ENCODE results near the gene UBASH3B. TPM values are rescaled to one million over a fixed set of nuclear protein-coding genes. Genes with fewer than 3 reads are reported as not detected.

Gene UBASH3B
- total RNA-seq, 1 experiment from 2014 or later: 8.0 TPM

DNA sequence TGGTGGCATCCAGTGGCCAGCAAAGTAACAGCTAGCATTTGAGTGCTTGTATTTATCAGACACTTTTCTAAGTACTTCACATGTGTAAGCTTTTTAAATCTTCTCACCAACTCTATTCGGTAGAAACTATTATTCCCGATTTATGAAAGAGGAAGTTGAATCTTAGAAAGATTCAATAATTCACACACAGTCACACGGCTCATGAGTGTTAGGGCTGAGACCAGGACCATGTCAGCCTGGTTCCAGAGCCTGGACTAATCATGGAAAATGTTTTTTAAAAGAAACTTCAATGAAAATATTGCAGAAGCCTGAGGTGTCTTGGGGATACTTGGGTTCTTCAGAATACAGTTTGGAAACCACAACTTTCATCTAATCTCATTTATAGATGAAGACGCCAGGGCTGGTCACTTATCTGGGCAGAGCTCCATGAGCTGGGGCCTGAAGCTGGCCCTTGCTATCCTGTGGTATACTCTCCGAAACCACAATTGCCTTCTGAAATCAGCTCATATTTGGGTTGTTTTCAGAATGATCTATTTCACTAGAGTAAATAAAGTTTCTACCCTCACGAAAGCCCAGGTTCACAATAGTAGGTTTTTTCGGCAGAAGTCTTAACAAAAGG, 178.4 kb downstream of the UBASH3B start:
- Mint-ChIP-seq H3K36me3 (ENCODE audit: insufficient read depth in 1 of 3, low read depth in 3 of 3) (peaks cover 0 to 4% (median 0%) of the 10 kb centered on the region in 3 experiments; a peak in 1 of 7 replicates), H3K4me3 (no peak overlapping the region), H3K4me1 (peaks cover 21 to 31% of the 10 kb centered on the region in 2 experiments), H3K27ac (peak overlapping the region in 1 of 3 experiments; percentile 84; a peak in 1 of 7 replicates), H3K27me3 (ENCODE audit: low read depth) (no peaks in the 10 kb centered on the region; the same call in 1 of the 2 replicates), H3K9me3 (peaks cover 3 to 9% of the 10 kb centered on the region in 2 experiments; a peak in 2 of 5 replicates)
- Histone ChIP-seq H3K23ac (ENCODE audit: insufficient read length, low read depth, low read length) (no peak overlapping the region), H4K8ac (replicated peaks; ENCODE audit: insufficient read length, low read depth, low read length) (no peak overlapping the region), H3K4ac (ENCODE audit: low read depth, low read length) (no peak overlapping the region), H3T11ph (ENCODE audit: low read length) (no peak overlapping the region), H3K27me3 (ENCODE audit: insufficient read depth, low read length) (no peaks in the 10 kb centered on the region), H3K23me2 (ENCODE audit: insufficient read length, low read depth, low read length, poor library complexity, severe bottlenecking) (no peaks in the 10 kb centered on the region), H4K5ac (ENCODE audit: insufficient read length, low read depth, low read length) (no peak overlapping the region), H3K27ac (ENCODE audit: insufficient read length, low read depth, low read length) (no peak overlapping the region), H3K9ac (ENCODE audit: extremely low read depth, insufficient read length, low read length) (no peak overlapping the region), H3K14ac (ENCODE audit: insufficient read depth, low read length) (no peak overlapping the region), H2BK5ac (ENCODE audit: insufficient read length, low read length) (no peak overlapping the region), H3K4me2 (ENCODE audit: insufficient read depth, insufficient read length, low read length) (no peak overlapping the region), H4K91ac (ENCODE audit: insufficient read length, low read depth, low read length) (no peak overlapping the region), H3K79me1 (ENCODE audit: insufficient read depth, low read depth, low read length, poor library complexity, severe bottlenecking) (no peaks in the 10 kb centered on the region), H2BK20ac (ENCODE audit: low read depth, low read length, poor library complexity, severe bottlenecking) (no peak overlapping the region), H2AFZ (ENCODE audit: low read length) (no peak overlapping the region), H3K4me1 (ENCODE audit: insufficient read depth, low read length) (no peaks in the 10 kb centered on the region; the same call in 1 of the 2 replicates), H2BK120ac (ENCODE audit: low read depth, low read length, poor library complexity, severe bottlenecking) (no peak overlapping the region), H3K56ac (ENCODE audit: insufficient read length, low read depth, low read length) (no peak overlapping the region), H3K79me2 (ENCODE audit: insufficient read depth, low read length) (no peaks in the 10 kb centered on the region), H3K18ac (ENCODE audit: insufficient read length, low read depth, low read length) (no peak overlapping the region), H3K9me3 (ENCODE audit: control insufficient read depth, low read depth, low read length) (no peaks in the 10 kb centered on the region), H2AK5ac (ENCODE audit: insufficient read length, low read length) (no peak overlapping the region), H2BK12ac (ENCODE audit: insufficient read length, low read depth, low read length) (no peak overlapping the region), H4K20me1 (ENCODE audit: control insufficient read depth, insufficient read depth, insufficient read length) (no peaks in the 10 kb centered on the region), H2BK15ac (ENCODE audit: low read depth, low read length) (no peak overlapping the region)
- no peak for DNase-seq
- TF ChIP-seq, protein P1, sequence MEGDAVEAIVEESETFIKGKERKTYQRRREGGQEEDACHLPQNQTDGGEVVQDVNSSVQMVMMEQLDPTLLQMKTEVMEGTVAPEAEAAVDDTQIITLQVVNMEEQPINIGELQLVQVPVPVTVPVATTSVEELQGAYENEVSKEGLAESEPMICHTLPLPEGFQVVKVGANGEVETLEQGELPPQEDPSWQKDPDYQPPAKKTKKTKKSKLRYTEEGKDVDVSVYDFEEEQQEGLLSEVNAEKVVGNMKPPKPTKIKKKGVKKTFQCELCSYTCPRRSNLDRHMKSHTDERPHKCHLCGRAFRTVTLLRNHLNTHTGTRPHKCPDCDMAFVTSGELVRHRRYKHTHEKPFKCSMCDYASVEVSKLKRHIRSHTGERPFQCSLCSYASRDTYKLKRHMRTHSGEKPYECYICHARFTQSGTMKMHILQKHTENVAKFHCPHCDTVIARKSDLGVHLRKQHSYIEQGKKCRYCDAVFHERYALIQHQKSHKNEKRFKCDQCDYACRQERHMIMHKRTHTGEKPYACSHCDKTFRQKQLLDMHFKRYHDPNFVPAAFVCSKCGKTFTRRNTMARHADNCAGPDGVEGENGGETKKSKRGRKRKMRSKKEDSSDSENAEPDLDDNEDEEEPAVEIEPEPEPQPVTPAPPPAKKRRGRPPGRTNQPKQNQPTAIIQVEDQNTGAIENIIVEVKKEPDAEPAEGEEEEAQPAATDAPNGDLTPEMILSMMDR (conservative IDR thresholded peaks at IDR 0.05): no peak
- WGBS (ENCODE audit: extremely low coverage, insufficient read length, low lambda C conversion rate): no CpG with 5 or more reads among the region's 7 CpGs
